Right atrium auricular region (tissue), 2 donors: ENCODE measurements around the gene TSC22D2. TPM values are rescaled to one million over a fixed set of nuclear protein-coding genes. Genes with fewer than 3 reads are reported as not detected.
A peak's percentile ranks its signal among the peaks of the same experiment; 100 is the strongest.

ENCODE experiments used
- DNase-seq: peaks from one replicate; pipeline ENCODE4 v3.0.0-alpha.2; 2019; ENCODE audit warnings: low spot score
- H3K27ac ChIP-seq, 2 donors: fragments of 200-600 bp; sonication (generic); 1 replicate in 1 of 2; 2 replicates in 1 of 2; pipeline ENCODE4 v1.5.1; 2016 to 2019
- H3K27me3 ChIP-seq, 2 donors: fragments of 200-600 bp; sonication (generic); one replicate each; pipeline versions ENCODE4 v1.5.1 to v1.6.0; 2017 to 2019
- H3K36me3 ChIP-seq: fragments of 200-600 bp; sonication (generic); one replicate; pipeline ENCODE4 v1.5.1; 2016
- H3K4me1 ChIP-seq, 2 donors: fragments of 200-600 bp; sonication (generic); one replicate each; pipeline versions ENCODE4 v1.5.1 to v1.6.0; 2017 to 2019
- H3K4me3 ChIP-seq, 2 donors: fragments of 200-600 bp; sonication (generic); 1 replicate in 1 of 2; 2 replicates in 1 of 2; pipeline ENCODE4 v1.5.1; 2017 to 2019; ENCODE audit warnings: mild to moderate bottlenecking in 1 of 2, moderate library complexity in 1 of 2
- H3K9me3 ChIP-seq, 2 donors: fragments of 200-600 bp; sonication (generic); one replicate each; pipeline ENCODE4 v1.5.1; 2019
- CTCF ChIP-seq, 2 donors: fragments of 200-600 bp; sonication (generic); IDR thresholded peaks; one replicate each; pipeline ENCODE4 v1.5.1; 2019; ENCODE audit warnings: antibody characterized with exemption in 2 of 2
- total RNA-seq, 2 donors: library from RNA; depleted of rRNA; stranded (reverse); fragments of >200 nt; gene quantifications; one replicate each; pipeline ENCODE4 v1.1.0, GENCODE V29; 2016

TSC22D2 gene
- total RNA-seq = 10 to 100 TPM; 18.1 to 23.5 TPM

DNA sequence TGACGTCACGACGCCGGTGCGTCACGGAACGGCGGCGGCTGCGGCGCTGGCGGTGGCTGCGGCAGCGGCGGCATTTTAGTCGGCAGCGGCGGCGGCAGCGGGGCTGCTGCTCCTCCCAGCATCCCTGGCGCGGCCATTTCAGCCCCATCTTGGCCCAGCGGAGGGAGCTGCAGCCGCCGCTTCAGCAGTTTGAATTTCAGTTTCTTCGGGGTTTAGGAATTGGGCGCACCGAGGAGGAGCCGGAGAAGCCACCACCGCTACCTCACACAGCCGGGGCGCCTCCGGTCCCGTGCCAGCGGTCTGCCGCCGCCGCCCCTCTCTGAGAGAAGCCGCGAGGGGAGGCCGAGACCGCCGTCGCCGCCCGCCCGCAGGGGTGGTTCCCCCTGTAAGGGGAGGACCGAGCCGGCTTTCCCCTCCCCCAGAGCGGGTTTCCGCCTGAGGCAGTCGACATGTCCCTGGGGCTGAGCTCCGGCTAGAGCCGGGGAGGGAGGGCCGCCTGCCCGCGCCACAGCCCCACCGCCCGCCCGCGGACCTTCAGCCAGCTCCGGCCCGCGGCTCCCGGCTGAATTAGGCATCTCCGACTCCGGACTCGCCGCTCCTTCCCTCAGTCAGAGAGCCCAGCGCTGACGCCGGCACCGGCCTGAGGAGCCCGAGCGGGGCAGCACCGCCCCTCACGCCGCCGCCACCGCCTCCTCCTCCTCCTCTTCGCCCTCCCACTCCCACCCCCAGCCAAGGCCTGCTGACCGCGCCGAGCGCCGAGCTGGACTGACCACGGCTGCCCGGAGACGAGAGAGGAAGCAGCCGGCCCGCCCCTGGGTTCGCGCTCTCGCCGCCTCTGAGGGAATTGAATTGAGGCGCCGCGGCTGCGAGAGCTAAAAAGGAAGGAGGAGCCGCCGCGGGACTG lies at the start of gene TSC22D2:
TSS of gene TSC22D2 (plus strand) at position 78 of the 904 bp plus-strand sequence. CDS start 1,053 bp downstream, outside the sequence.
- DNase-seq = peak; percentile 95

DNA sequence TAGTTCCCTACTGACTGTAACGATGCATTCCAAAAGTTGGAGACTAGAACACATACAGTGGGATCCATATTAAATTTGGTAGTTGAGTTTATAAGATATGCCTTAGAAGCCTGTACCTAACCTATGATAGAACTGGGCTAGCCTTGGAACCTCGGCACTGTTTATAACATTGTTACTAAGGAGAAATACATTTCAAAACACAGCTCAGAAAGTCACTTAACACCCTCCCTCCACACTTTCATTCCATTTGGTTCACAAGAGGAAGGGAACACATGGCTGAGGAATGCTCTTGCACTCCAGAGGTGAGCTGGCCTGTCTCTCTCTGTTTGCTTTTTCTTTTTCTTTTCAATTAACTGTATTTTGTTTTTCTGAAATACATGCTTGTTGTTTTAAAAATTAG lies 48.7 kb upstream of the TSC22D2 start:
- H3K36me3 ChIP-seq = no peaks in the 10 kb centered on the region
- no peak for DNase-seq
- H3K4me1 ChIP-seq = no peaks in the 10 kb centered on the region
- no peak overlapping the region for H3K4me3 ChIP-seq
- H3K27me3 ChIP-seq = no peaks in the 10 kb centered on the region
- no peaks in the 10 kb centered on the region for H3K9me3 ChIP-seq
- TF ChIP-seq CTCF (IDR thresholded peaks at IDR 0.05) = no peak
- no peak overlapping the region for H3K27ac ChIP-seq

More for the DNA sequence above, at the start of gene TSC22D2:
- Histone ChIP-seq H3K27ac (peak within 1 kb of the TSS; percentile 99 to 100), H3K36me3 (peaks cover 12% of the 10 kb centered on the region), H3K27me3 (no peaks in the 10 kb centered on the region), H3K4me1 (peaks cover 0 to 22% of the 10 kb centered on the region in 2 donors), H3K9me3 (no peaks in the 10 kb centered on the region), H3K4me3 (peak within 1 kb of the TSS; percentile 84 to 89)
- no peak for TF ChIP-seq CTCF (IDR thresholded peaks at IDR 0.05)

DNA sequence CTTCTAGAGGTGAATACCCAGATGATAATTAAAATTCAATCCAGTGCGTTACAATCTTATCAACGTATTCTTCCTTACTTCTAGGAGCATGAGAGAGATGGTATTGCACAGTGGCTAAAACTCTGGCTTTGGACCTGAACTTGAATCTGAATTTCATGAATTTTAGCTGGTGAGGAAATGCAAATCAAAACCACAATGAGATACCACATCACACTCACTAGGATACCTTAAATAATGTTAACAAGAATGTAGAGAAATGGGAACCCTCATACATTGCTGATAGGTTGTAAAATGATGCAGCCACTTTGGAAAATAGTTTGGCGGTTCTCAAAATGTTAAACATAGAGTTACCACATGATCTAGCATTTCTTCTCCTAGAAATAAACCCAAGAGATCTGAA lies 47.1 kb upstream of the TSC22D2 start:
- no peaks in the 10 kb centered on the region for H3K36me3 ChIP-seq
- no peaks in the 10 kb centered on the region for H3K9me3 ChIP-seq
- no peak overlapping the region for H3K27ac ChIP-seq
- H3K4me3 ChIP-seq = no peak overlapping the region
- no peak for DNase-seq
- no peak for TF ChIP-seq CTCF (IDR thresholded peaks at IDR 0.05)
- no peaks in the 10 kb centered on the region for H3K27me3 ChIP-seq
- no peaks in the 10 kb centered on the region for H3K4me1 ChIP-seq

DNA sequence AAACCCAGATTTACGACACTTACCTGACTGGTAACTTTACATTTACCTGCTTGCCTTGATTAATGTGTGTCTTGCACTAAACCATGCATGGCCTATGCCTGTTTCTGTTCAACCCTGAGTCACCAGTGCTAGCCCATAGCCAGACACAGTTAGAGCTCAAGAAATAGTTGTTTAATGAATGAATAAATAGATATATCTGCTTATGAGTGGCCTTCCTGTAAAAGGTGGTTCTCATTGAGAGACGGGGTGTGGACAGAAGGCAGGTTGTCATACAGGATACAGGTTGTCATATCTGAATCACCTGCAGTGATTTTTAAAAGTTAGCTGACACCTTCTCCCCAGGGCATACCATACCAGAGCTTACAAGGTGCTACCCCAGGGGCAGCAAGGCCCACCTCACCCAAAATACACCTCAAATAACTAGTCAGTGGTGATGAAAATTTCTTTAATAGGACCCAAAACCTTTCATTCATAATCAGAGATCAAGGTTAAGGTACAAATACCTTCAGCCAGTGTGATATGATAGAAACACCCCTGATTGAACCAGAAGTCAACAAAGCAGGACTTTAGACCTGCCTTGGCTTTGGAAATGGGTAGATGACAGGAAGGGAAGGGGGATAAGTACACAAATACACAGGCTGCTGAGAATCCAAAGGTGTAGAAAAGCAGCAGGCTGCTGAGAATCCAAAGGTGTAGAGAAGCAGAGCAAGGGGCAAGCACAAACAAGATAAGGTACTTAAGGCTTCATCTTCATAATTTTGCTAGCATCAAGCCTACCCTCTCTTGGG lies 45.4 kb upstream of the TSC22D2 start:
- Histone ChIP-seq H3K27ac (no peak overlapping the region), H3K4me1 (no peaks in the 10 kb centered on the region), H3K4me3 (no peak overlapping the region), H3K36me3 (no peaks in the 10 kb centered on the region), H3K9me3 (no peaks in the 10 kb centered on the region), H3K27me3 (no peaks in the 10 kb centered on the region)
- no peak for DNase-seq
- no peak for TF ChIP-seq CTCF (IDR thresholded peaks at IDR 0.05)

- Histone ChIP-seq H3K4me1 (no peaks in the 10 kb centered on the region), H3K27me3 (no peaks in the 10 kb centered on the region), H3K4me3 (no peak overlapping the region), H3K9me3 (no peaks in the 10 kb centered on the region), H3K36me3 (no peaks in the 10 kb centered on the region), H3K27ac (no peak overlapping the region)
- DNase-seq = no peak
- no peak for TF ChIP-seq CTCF (IDR thresholded peaks at IDR 0.05)
Measured at GRCh38 chr3:150363420-150363819, 44.7 kb upstream of the TSC22D2 start.
